ENCODE measurements around the gene LZTR1. TPM values are rescaled to one million over a fixed set of nuclear protein-coding genes. Genes with fewer than 3 reads are reported as not detected.

LZTR1 gene
- total RNA-seq, 1 donor from 2014 or later, result 91.6 TPM

DNA sequence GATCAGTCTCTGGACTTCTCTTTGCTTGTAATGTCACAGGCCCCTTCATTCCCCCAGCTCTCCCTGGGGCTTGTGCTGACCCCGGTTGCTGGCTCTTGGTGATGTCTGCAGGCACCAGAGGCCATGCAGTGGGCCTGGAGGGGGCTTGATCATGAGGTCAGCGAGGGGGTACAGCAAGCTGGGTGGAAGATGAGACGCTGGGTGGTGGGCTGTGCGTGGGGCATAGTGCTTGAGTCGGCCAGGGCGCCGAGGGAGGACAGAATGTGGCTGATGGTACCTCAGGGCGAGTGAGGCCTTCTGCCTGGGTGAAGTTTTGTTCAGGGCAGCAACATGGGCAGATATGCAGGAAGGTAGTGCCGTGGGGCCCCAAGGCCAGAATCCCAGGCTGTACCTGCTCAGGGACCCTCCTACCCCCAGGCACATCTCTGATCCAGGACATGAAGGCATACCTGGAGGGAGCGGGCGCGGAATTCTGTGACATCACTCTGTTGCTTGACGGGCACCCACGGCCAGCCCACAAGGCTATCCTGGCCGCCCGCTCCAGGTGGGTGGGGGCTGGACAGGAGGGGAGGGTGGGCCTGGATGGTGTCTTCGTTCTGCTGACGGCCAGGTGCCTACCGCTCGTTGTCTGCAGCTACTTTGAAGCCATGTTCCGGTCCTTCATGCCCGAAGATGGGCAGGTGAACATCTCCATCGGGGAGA lies 13.4 kb downstream of the LZTR1 start:
- no peaks in the 10 kb centered on the region for H3K27me3 Mint-ChIP-seq
- no peaks in the 10 kb centered on the region for H3K9me3 Mint-ChIP-seq (ENCODE audit: low read depth)
- no peak overlapping the region for H3K27ac Mint-ChIP-seq
- TF ChIP-seq, protein P1, sequence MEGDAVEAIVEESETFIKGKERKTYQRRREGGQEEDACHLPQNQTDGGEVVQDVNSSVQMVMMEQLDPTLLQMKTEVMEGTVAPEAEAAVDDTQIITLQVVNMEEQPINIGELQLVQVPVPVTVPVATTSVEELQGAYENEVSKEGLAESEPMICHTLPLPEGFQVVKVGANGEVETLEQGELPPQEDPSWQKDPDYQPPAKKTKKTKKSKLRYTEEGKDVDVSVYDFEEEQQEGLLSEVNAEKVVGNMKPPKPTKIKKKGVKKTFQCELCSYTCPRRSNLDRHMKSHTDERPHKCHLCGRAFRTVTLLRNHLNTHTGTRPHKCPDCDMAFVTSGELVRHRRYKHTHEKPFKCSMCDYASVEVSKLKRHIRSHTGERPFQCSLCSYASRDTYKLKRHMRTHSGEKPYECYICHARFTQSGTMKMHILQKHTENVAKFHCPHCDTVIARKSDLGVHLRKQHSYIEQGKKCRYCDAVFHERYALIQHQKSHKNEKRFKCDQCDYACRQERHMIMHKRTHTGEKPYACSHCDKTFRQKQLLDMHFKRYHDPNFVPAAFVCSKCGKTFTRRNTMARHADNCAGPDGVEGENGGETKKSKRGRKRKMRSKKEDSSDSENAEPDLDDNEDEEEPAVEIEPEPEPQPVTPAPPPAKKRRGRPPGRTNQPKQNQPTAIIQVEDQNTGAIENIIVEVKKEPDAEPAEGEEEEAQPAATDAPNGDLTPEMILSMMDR (IDR thresholded peaks at IDR 0.05; ENCODE audit: unreplicated experiment), result no peak
- DNase-seq (ENCODE audit: low spot score, unreplicated experiment), result no peak
- no peak overlapping the region for H3K4me3 Mint-ChIP-seq (ENCODE audit: low read depth)
- no peaks in the 10 kb centered on the region for H3K36me3 Mint-ChIP-seq (ENCODE audit: insufficient read depth)
- no peaks in the 10 kb centered on the region for H3K4me1 Mint-ChIP-seq (ENCODE audit: low read depth)

DNA sequence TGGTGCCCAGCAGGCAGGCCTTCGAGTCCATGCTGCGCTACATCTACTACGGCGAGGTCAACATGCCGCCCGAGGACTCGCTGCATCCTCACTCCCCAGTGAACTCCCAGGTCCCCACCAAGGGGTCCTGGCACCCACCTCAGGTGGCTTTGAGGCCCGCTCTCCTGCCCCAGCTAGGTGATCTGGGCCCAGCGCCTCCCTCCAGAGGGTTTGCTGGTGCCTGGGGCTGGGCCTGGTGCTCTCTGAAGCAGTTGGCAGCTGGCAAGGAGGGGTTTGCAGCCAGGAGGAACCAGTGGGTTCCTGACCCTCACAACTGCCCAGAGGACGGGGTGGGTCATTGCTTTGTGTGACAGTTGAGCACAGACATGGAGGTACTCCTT lies 13.9 kb downstream of the LZTR1 start:
- H3K9me3 Mint-ChIP-seq (ENCODE audit: low read depth), result no peaks in the 10 kb centered on the region
- H3K36me3 Mint-ChIP-seq (ENCODE audit: insufficient read depth), result no peaks in the 10 kb centered on the region
- H3K4me1 Mint-ChIP-seq (ENCODE audit: low read depth), result peaks cover 1% of the 10 kb centered on the region
- TF ChIP-seq, protein P1 (IDR thresholded peaks at IDR 0.05; ENCODE audit: unreplicated experiment), result no peak
- H3K27ac Mint-ChIP-seq, result no peak overlapping the region
- no peak overlapping the region for H3K4me3 Mint-ChIP-seq (ENCODE audit: low read depth)
- no peak for DNase-seq (ENCODE audit: low spot score, unreplicated experiment)
- no peaks in the 10 kb centered on the region for H3K27me3 Mint-ChIP-seq

DNA sequence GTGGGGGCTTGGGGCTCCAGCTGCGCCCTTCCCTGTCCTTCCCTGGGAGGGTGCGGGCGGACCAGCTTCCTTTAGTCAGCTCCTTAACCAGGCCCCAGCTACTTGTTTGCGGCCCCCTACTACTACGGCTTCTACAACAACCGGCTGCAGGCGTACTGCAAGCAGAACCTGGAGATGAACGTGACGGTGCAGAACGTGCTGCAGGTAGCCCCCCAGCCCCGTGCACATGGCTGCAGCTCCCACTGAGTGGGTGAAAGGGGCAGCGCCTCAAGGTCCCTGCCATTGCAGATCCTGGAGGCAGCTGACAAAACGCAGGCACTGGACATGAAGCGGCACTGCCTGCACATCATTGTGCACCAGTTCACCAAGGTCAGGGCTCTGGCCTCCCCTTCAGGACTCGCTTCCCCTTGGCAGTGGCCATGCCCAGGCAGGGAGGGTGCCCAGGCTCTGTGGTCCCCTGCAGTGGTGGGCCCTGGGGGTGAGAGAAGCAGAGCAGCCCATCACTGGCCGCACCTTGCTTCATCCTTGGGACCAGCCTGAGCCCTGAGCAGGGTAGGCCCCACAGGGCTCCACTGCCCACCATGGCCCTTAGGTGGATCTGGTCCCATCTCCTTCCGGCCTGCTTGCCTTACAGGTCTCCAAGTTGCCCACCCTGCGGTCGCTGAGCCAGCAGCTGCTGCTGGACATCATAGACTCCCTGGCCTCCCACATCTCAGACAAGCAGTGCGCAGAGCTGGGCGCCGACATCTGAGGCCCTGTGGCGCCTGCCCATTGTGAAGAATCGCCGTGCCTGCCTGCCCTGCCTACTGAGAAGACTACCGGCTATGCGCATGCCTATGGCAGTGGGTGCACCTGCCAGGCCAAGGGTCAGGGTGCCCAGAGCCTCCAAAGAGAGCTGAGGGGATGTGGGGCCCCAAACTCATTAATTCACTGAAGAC lies 14.8 kb downstream of the LZTR1 start:
- no peaks in the 10 kb centered on the region for H3K36me3 Mint-ChIP-seq (ENCODE audit: insufficient read depth)
- H3K4me3 Mint-ChIP-seq (ENCODE audit: low read depth), result no peak overlapping the region
- no peak overlapping the region for H3K27ac Mint-ChIP-seq
- TF ChIP-seq, protein P1 (IDR thresholded peaks at IDR 0.05; ENCODE audit: unreplicated experiment), result no peak
- peaks cover 7% of the 10 kb centered on the region for H3K4me1 Mint-ChIP-seq (ENCODE audit: low read depth)
- DNase-seq (ENCODE audit: low spot score, unreplicated experiment), result no peak
- no peaks in the 10 kb centered on the region for H3K9me3 Mint-ChIP-seq (ENCODE audit: low read depth)
- H3K27me3 Mint-ChIP-seq, result no peaks in the 10 kb centered on the region

DNA sequence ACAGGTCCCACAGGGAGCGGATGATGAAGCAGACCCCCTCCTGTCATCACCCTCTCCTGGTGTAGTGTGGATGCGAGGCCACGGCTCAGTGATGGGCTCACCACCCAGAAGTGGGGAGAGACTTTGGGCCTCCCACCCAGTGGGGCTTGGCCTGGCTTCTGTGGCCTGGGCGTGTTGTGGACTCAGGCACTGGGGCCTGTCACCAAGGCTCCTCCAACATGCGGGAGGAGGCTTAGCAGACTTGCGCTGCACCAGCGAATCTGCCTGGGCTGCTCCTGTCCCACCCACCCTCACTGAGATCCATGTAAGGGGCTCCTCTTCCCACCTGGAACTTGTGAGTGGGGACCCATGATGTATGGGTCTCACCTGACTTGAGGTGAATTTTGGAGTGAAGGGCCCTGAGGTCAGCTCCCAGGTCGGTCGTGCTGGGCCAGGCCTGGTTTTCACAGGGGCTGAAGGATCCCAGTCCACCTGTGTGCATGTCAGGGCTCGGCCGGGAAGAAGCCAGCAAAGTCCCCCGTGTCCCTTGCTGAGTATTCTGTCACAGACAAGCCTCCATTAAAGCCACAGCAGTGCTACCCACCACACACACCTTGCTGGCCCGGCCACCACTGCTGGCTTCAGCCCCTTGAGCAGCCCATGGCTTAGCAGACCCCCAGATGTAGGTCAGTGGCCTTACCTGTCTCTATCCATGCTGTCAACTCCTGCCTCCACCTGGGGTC lies 15.6 kb downstream of the LZTR1 start:
- Mint-ChIP-seq H3K36me3 (ENCODE audit: insufficient read depth) (no peaks in the 10 kb centered on the region), H3K4me1 (ENCODE audit: low read depth) (peaks cover 9% of the 10 kb centered on the region), H3K27ac (no peak overlapping the region), H3K4me3 (ENCODE audit: low read depth) (no peak overlapping the region), H3K9me3 (ENCODE audit: low read depth) (no peaks in the 10 kb centered on the region), H3K27me3 (no peaks in the 10 kb centered on the region)
- no peak for DNase-seq (ENCODE audit: low spot score, unreplicated experiment)
- TF ChIP-seq, protein P1 (IDR thresholded peaks at IDR 0.05; ENCODE audit: unreplicated experiment), result no peak
